Heart left ventricle (tissue), 13 donors: ENCODE data around the gene ACSL1.

Experiments
- CTCF ChIP-seq, 12 donors: fragments of 200-600 bp; sonication (generic) in 4 of 12; IDR thresholded peaks; one replicate each; pipeline versions ENCODE4 v1.5.0 to v1.8.0; 2018 to 2022; ENCODE audit warnings: antibody characterized with exemption in 12 of 12, mild to moderate bottlenecking in 5 of 12
- POLR2A ChIP-seq, 2 donors: fragments of 450-650 bp; IDR thresholded peaks; one replicate each; pipeline ENCODE4 v1.6.1; 2017; ENCODE audit warnings: antibody characterized with exemption in 2 of 2, mild to moderate bottlenecking in 2 of 2, moderate library complexity in 2 of 2
- donor health status: ischemic (EF 13 %, LVEDD 7.1; RV severe dilation, severe dysfunction).
- donor health status: DM: no; HTN: yes; CAD: no.
- donor health status: DM: no; HTN: no; CAD: no.
- donor health status: ischemic (EF 25% LVEDD 6.9; RV normal size, moderate dysfunction).
- donor health status: ischemic (EF 25% LVEDD 5.7; RV mildly dilated, moderate dysfunction).
- donor health status: ischemic (EF 35%, LVEDD 5.7; RV mildly dilated, moderate dysfunction).
- donor health status: nonischemic (EF 11% LVEDD 7.7; RV severe dilation, severe dysfunction).
- donor health status: DM: yes; HTN: yes; CAD: no.
- donor health status: PGD.
- donor health status: ischemic (EF 29% LVEDD 5.4; RV normal size, mild dysfunction).
- donor health status: nonischemic (EF 23%, LVEDD 6.1; RV moderate dilation, normal function).

- TF ChIP-seq CTCF (IDR thresholded peaks at IDR 0.05) (no peak), POLR2A (IDR thresholded peaks at IDR 0.05) (no peak)
These were observed 38.1 kb upstream of the ACSL1 start for GRCh38 chr4:184863916-184864315.
